HG03378 (cell line): ENCODE measurements around the gene CRACDL.
"Not testable (repeated sequence)": the region's sequence is repeated elsewhere in the genome, so short reads cannot be mapped to it uniquely, and the experiment has no call there.

Source experiments
- ATAC-seq: cut with Tn5 transposase; IDR thresholded peaks from one replicate; pipeline ENCODE4 v1.9.1; 2021; ENCODE audit warnings: mild to moderate bottlenecking, moderate library complexity; ENCODE audit not compliant: unreplicated experiment

CRACDL gene

DNA sequence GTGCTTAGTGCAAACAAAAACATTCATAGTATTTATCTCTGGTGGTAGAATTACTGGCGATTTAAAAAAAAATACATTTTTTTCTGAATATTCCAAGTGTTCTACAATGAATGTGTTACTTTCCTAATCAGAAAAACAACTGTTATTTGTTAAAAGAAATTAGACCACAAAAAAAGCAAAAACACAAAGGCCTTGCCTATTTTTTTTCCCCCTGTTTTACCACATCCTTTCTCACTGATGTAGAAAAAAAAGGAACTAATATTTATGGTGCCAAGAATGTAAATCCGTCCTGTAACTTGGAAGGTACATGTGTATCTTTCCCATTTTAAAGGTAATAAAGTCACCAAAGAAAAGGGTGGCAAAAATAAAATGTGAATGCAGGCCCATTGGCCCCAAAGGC lies 176.7 kb downstream of the CRACDL start:
- no peak for ATAC-seq

DNA sequence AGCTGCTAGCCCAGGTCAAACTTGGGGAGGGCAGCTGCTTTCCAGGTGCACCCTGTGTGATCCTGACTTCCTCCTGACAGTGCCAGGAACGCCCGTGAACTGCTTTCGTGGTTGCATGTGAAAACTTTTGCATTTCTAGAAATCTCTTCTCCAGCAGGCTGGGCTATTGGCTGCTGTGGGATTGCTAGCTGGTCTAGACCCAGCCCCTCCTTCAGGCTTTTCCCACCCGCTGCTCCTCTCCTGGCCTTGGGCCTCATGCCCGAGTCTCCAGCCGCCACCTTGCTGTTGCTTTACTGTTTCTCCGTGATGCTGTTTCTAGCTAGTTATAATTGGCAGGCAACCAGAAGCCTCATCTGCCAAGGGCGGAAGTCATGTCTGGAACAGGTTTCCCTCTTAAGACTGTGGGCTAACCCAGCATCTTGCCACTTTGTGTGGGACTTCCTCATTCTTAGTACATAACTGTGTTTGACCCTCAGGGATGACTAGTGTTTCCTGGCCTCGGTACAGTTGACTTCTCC lies 178.1 kb downstream of the CRACDL start:
- ATAC-seq: peak; percentile 87

DNA sequence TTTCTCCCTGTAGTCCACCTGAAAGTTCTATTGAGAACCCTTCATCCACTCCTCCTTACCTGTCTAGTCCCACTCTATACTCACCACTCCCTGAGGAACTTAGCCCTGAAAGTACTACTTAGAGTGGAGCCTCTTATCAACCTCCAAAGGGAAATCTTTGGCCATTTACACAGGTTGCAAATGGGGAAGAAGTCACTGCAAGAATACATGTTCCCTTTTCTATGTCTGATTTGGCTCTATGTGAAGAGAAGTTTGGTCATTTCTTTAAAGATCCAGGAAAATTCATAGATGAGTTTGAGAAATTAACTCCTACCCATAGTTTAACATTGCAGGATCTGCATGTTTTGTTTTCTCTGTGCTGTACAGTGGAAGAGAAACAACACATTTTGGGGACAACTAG lies 182.2 kb downstream of the CRACDL start:
- no peak for ATAC-seq

DNA sequence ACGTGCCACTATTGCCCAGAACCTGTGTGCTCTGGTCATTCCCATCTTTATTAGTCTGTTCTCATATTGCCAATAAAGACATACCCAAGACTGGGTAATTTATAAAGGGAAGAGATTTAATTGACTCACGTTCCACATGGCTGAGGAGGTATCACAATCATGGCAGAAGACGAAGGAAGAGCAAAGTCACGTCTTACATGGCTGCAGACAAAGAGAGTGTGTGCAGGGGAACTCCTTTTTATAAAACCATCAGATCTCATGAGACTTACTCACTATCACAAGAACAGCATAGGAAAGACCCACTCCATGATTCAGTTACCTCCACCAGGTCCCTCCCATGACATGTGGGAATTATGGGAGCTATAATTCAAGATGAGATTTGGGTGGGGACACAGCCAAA lies 183.3 kb downstream of the CRACDL start:
- not testable (repeated sequence) for ATAC-seq

DNA sequence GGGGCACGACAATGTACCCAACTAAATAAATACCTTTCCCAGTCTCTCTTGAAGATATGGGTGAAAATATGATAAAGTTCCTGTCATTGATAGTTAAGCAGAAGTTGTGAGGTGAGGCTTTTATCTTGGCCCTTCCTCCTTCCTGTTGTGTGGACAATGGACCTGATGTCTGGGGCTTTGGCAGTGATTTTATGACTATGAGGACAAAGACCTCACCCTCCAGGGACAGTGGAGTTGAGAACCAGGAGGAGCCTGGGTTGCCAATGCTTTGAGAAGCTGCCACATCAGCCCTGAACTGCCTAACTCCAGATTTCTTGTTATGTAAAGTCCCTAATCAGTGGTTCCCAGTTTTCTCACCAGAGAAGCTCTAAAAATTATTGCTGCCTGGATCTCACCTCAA lies 184.3 kb downstream of the CRACDL start:
- ATAC-seq: no peak

DNA sequence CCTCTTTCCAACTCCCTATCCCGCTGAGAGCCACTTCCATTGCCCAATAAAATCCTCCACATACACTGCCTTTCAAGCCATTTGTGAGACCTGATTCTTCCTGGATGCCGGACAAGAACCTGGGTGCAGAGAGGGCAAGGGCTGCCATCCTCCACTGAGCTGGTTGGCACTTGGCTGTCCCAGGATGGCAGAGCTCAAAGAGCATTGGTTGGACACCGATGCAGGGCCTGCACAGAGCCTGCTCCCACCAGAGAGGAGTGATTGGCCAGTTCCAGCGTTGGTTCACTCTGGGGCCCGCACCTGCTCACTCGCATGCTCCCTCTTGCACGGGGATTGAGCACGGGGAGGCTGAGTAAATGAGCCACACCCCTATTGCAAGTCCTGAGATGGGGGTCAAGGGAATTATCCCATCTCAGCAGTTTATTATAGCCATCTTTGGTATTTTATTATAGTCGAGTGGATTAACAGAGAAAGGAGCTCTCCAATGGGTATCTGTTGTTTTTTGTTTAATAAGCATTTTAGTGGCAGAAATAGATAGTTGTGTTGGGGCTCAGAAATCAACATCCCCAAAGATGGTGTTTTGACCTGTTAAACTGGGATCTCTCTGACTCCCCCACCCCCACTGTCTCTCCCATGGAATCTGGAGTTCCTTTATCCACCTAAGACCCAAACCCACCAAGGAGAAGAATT lies 185.3 kb downstream of the CRACDL start:
- ATAC-seq: no peak

DNA sequence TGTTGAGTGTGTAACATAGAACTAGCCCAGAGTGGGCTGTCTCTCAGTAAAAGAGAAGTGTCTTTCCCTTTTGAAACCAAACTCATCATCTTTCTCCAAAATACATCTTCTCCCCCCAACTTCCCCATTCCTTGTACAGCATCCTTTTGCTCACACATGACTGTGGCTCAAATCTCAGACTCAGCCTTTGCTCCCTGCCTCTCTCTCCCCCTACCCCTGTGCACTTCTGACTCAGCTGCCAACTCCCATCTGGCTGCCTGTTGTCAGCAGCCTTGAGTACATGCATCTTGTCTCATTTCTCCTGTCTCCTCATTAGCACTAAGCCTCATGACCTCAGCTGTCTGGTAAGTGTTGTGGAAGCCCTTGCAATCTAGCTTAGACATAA lies 187.0 kb downstream of the CRACDL start:
- ATAC-seq: no peak

DNA sequence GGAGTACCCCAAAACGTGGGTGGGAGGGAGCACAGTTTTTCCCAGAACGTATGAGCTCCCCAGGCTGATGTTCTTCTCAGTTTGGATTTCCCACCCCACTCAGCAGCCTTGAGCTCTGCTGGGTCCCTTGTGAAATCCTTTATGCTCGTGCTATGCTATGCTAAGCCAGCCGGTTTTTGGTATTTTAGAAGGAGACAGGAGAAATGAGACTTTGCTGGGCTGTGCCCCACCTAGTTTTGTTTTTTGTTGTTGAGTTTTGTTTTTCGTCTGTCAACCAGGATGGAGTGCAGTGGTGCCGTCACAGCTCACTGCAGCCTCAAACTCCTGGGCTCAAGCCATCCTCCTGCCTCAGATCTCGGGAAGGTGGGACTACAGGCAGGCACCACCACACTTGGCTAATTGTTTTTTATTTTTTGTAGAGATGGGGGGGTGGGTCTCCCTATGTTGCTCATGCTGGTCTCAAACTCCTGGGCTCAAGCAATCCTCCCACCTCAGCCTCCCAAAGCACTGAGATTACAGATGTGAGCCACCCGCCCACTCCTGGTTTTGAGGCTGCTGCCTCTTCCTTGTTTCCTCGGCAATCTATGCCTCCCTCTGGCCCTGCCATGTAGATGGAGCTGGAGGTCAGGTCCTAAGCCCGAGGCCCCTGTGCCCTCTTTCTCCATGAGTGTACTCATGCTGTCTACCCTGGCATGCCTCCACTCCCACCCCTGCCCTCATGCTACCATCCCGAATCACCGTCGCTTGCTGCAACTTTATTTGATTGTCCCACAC lies 187.5 kb downstream of the CRACDL start:
- no peak for ATAC-seq

DNA sequence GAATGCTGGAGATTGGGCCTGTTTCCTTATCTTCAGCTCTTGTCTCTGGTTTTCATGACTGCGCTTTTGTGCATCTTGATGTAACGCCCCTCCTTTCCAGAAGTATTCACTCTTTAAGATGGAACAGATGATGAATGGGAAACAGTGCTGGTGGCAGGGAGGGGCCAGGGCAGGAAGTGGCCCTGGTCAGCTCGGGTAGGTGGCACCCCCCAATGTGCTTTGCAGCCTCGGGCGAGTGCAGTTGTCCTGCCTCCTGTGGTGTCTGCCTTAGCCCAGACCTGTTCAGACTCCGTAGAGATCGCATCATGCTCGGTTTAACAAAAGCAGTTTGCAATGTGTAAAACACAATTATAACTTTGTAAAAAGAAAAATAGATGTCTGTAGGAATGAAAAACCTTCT lies 188.1 kb downstream of the CRACDL start:
- no peak for ATAC-seq

DNA sequence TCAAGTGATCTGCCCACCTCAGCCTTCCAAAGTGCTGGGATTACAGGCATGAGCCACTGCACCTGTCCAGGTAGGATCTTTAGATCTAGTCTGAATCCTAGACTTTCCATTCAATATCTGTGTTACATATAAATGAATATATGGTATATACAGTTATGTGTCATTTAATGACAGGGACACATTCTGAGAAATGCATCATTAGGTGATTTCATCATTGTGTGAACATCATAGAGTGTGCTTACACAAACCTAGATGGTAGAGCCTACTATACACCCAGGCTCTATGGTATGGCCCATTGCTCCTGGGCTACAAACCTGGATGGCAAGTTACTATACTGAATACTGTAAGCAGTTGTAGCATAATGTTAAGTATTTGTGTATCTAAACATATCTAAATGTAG lies 189.6 kb downstream of the CRACDL start:
- ATAC-seq: no peak

DNA sequence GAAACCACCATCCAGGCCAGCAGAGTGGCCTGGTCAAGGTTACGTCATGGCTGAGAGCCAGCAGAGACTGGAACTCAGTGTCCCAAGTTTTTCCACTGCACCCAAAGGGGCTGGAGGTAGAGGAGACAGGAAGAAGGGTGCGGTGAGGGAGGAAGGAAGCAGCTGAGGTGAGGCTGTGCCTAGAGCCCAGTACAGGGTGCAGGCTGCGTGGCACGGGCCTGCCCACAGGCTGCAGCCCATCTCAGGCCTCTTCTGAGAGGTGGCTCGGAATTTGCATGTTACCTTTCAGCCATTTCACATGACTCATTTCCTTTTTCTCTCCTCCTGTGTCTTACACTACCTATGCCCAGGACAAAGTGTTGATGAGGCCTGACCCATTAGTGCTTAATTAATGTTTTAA lies 191.4 kb downstream of the CRACDL start:
- ATAC-seq: no peak
